ENCODE measurements around the gene HCN2. TPM values are rescaled to one million over a fixed set of nuclear protein-coding genes. Genes with fewer than 3 reads are reported as not detected.

The HCN2 gene
- total RNA-seq (10 to 100 TPM in 1 of 2 donors, 1 to 10 TPM in 1; 8.6 to 35.7 TPM), polyA plus RNA-seq (ENCODE audit: insufficient read length in 2 of 2) (10 to 100 TPM; 82.5 to 85.8 TPM)
- long read RNA-seq, donor 1, transcript HCN2-201 (8 exons, 3,408 nt) = major isoform, 22 of 22 reads
- long read RNA-seq, donor 1, partial matches to known transcripts = 0 of 22 reads
- long read RNA-seq, donor 1, other reads (novel, unspliced or antisense) = 0 of 22 reads
- long read RNA-seq, donor 2, transcript HCN2-201 (8 exons, 3,408 nt) = major isoform, 6 of 6 reads
- long read RNA-seq, donor 2, partial matches to known transcripts = 0 of 6 reads
- long read RNA-seq, donor 2, other reads (novel, unspliced or antisense) = 0 of 6 reads
- long read RNA-seq, donor 3, transcript HCN2-201 (8 exons, 3,408 nt) = major isoform, 10 of 10 reads
- long read RNA-seq, donor 3, partial matches to known transcripts = 0 of 10 reads
- long read RNA-seq, donor 3, other reads (novel, unspliced or antisense) = 0 of 10 reads
- long read RNA-seq, donor 4 = 0 reads

DNA sequence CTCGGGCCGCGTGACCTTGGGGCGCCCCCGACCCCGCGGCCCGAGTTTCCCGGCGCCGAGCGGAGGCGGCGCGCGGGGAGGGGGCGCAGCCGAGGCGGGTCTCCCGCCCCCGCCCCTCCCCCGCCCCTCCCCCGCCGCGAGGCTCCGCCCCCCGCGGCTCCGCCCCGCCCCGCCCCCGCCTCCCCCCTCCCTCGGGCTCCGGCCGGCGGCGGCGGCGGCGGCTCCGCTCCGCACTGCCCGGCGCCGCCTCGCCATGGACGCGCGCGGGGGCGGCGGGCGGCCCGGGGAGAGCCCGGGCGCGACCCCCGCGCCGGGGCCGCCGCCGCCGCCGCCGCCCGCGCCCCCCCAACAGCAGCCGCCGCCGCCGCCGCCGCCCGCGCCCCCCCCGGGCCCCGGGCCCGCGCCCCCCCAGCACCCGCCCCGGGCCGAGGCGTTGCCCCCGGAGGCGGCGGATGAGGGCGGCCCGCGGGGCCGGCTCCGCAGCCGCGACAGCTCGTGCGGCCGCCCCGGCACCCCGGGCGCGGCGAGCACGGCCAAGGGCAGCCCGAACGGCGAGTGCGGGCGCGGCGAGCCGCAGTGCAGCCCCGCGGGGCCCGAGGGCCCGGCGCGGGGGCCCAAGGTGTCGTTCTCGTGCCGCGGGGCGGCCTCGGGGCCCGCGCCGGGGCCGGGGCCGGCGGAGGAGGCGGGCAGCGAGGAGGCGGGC lies at the start of gene HCN2:
Gene HCN2 (plus strand): TSS at position 189 of the 703 bp plus-strand sequence. CDS start 65 bp downstream, at position 254.
- DNase-seq (ENCODE audit: low read depth in 4 of 6, low spot score in 6 of 6) = peak in 1 of 6 donors; percentile 32
- Histone ChIP-seq H3K36me3 (ENCODE audit: control insufficient read depth, insufficient read depth, low read length) (peaks cover 15% of the 10 kb centered on the region), H3K27me3 (ENCODE audit: control insufficient read depth, insufficient read depth, low read length) (peaks cover 25% of the 10 kb centered on the region), H3K4me3 (ENCODE audit: low read depth, low read length) (no peak within 1 kb of the TSS), H3K4me1 (ENCODE audit: control insufficient read depth, insufficient read depth, low read length) (peaks cover 34% of the 10 kb centered on the region), H3K9me3 (ENCODE audit: control insufficient read depth, insufficient read depth, low read length) (no peaks in the 10 kb centered on the region), H3K27ac (ENCODE audit: low read depth, low read length) (peak within 1 kb of the TSS; percentile 33)
- WGBS (ENCODE audit: insufficient coverage) = under 1% methylated on average over 95 of the region's 132 CpGs

DNA sequence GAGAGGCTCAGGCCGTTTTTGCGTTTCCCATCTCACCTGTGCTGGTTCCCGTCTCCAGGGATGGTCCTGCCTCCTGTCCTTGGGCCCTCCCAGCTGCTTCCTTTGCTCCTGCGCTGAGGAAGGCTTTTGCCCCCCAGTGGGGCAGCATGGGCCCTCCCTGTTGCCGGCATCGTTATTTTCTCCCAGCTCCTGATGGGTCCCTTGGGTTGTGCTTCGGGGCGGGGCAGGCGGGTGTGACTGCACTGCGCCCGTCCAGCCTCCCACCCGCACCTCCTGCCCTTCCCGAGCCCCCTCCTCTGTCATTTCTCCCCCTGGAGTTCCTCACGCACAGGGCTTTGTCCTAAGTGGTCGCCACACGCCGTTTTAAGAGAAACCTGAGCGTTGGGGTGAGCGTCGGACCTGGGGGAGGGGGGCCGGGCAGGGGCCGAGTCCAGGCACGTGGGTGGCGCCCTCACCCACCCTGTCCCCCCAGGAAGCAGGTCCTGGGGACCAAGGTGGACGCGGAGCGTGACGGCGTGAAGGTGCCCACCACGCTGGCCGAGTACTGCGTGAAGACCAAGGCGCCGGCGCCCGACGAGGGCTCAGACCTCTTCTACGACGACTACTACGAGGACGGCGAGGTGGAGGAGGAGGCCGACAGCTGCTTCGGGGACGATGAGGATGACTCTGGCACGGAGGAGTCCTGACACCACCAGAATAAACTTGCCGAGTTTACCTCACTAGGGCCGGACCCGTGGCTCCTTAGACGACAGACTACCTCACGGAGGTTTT lies 48.6 kb upstream of the HCN2 start:
- Histone ChIP-seq H3K4me1 (ENCODE audit: control insufficient read depth, insufficient read depth, low read length) (no peaks in the 10 kb centered on the region), H3K4me3 (ENCODE audit: low read depth, low read length) (no peak overlapping the region), H3K36me3 (ENCODE audit: control insufficient read depth, insufficient read depth, low read length) (peaks cover 77% of the 10 kb centered on the region), H3K9me3 (ENCODE audit: control insufficient read depth, insufficient read depth, low read length) (no peaks in the 10 kb centered on the region), H3K27me3 (ENCODE audit: control insufficient read depth, insufficient read depth, low read length) (no peaks in the 10 kb centered on the region), H3K27ac (ENCODE audit: low read depth, low read length) (no peak overlapping the region)
- WGBS (ENCODE audit: insufficient coverage) = 91% methylated on average over 46 of the region's 51 CpGs
- no peak for DNase-seq (ENCODE audit: low read depth in 4 of 6, low spot score in 6 of 6)

- WGBS (ENCODE audit: insufficient coverage) = 93% methylated on average over 22 of the region's 26 CpGs
- Histone ChIP-seq H3K4me3 (ENCODE audit: low read depth, low read length) (no peak overlapping the region), H3K4me1 (ENCODE audit: control insufficient read depth, insufficient read depth, low read length) (no peaks in the 10 kb centered on the region), H3K36me3 (ENCODE audit: control insufficient read depth, insufficient read depth, low read length) (peaks cover 70% of the 10 kb centered on the region), H3K27me3 (ENCODE audit: control insufficient read depth, insufficient read depth, low read length) (no peaks in the 10 kb centered on the region), H3K27ac (ENCODE audit: low read depth, low read length) (no peak overlapping the region), H3K9me3 (ENCODE audit: control insufficient read depth, insufficient read depth, low read length) (no peaks in the 10 kb centered on the region)
- no peak for DNase-seq (ENCODE audit: low read depth in 4 of 6, low spot score in 6 of 6)
Measured at GRCh38 chr19:541699-542098, 48.0 kb upstream of the HCN2 start.

- DNase-seq (ENCODE audit: low read depth in 4 of 6, low spot score in 6 of 6) = no peak
- 89% methylated on average over 34 of the region's 34 CpGs for WGBS (ENCODE audit: insufficient coverage)
- H3K27ac ChIP-seq (ENCODE audit: low read depth, low read length) = no peak overlapping the region
Measured at GRCh38 chr19:542173-542866, 47.4 kb upstream of the HCN2 start.

GRCh38 chr19:543910-544608 lies 45.6 kb upstream of the HCN2 start, which contains the start of gene GZMM:
TSS of gene GZMM (plus strand) at chr19:544053. CDS start at chr19:544072, 19 bp downstream.
- WGBS (ENCODE audit: insufficient coverage) = 65% methylated on average over 22 of the region's 31 CpGs
- Histone ChIP-seq H3K9me3 (ENCODE audit: control insufficient read depth, insufficient read depth, low read length) (no peaks in the 10 kb centered on the region), H3K4me3 (ENCODE audit: low read depth, low read length) (no peak within 1 kb of the TSS), H3K27me3 (ENCODE audit: control insufficient read depth, insufficient read depth, low read length) (no peaks in the 10 kb centered on the region), H3K36me3 (ENCODE audit: control insufficient read depth, insufficient read depth, low read length) (peaks cover 48% of the 10 kb centered on the region), H3K27ac (ENCODE audit: low read depth, low read length) (no peak within 1 kb of the TSS), H3K4me1 (ENCODE audit: control insufficient read depth, insufficient read depth, low read length) (no peaks in the 10 kb centered on the region)
- DNase-seq (ENCODE audit: low read depth in 4 of 6, low spot score in 6 of 6) = no peak

More at GRCh38 chr19:542173-542866, 47.4 kb upstream of the HCN2 start:
- Histone ChIP-seq H3K27me3 (ENCODE audit: control insufficient read depth, insufficient read depth, low read length) (no peaks in the 10 kb centered on the region), H3K4me3 (ENCODE audit: low read depth, low read length) (no peak overlapping the region), H3K4me1 (ENCODE audit: control insufficient read depth, insufficient read depth, low read length) (no peaks in the 10 kb centered on the region), H3K9me3 (ENCODE audit: control insufficient read depth, insufficient read depth, low read length) (no peaks in the 10 kb centered on the region), H3K36me3 (ENCODE audit: control insufficient read depth, insufficient read depth, low read length) (peaks cover 64% of the 10 kb centered on the region)

DNA sequence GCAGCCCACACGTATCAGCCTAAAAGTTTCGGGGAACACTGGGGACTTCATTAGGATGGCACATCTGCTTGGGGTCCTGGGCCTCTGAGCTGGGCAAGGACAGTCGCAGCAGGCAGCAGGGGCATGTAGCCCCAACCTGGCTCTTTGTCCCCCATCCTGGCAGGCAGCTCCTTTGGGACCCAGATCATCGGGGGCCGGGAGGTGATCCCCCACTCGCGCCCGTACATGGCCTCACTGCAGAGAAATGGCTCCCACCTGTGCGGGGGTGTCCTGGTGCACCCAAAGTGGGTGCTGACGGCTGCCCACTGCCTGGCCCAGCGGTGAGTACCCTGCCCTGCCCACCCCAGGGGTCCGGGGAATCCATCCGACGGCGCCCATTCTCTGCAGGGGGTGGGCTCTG lies 42.6 kb upstream of the HCN2 start:
- no peak overlapping the region for H3K4me3 ChIP-seq (ENCODE audit: low read depth, low read length)
- peaks cover 4% of the 10 kb centered on the region for H3K4me1 ChIP-seq (ENCODE audit: control insufficient read depth, insufficient read depth, low read length)
- no peak overlapping the region for H3K27ac ChIP-seq (ENCODE audit: low read depth, low read length)
- WGBS (ENCODE audit: insufficient coverage) = 90% methylated on average over 15 of the region's 15 CpGs
- no peaks in the 10 kb centered on the region for H3K27me3 ChIP-seq (ENCODE audit: control insufficient read depth, insufficient read depth, low read length)
- no peaks in the 10 kb centered on the region for H3K9me3 ChIP-seq (ENCODE audit: control insufficient read depth, insufficient read depth, low read length)
- H3K36me3 ChIP-seq (ENCODE audit: control insufficient read depth, insufficient read depth, low read length) = peaks cover 26% of the 10 kb centered on the region
- DNase-seq (ENCODE audit: low read depth in 4 of 6, low spot score in 6 of 6) = no peak

DNA sequence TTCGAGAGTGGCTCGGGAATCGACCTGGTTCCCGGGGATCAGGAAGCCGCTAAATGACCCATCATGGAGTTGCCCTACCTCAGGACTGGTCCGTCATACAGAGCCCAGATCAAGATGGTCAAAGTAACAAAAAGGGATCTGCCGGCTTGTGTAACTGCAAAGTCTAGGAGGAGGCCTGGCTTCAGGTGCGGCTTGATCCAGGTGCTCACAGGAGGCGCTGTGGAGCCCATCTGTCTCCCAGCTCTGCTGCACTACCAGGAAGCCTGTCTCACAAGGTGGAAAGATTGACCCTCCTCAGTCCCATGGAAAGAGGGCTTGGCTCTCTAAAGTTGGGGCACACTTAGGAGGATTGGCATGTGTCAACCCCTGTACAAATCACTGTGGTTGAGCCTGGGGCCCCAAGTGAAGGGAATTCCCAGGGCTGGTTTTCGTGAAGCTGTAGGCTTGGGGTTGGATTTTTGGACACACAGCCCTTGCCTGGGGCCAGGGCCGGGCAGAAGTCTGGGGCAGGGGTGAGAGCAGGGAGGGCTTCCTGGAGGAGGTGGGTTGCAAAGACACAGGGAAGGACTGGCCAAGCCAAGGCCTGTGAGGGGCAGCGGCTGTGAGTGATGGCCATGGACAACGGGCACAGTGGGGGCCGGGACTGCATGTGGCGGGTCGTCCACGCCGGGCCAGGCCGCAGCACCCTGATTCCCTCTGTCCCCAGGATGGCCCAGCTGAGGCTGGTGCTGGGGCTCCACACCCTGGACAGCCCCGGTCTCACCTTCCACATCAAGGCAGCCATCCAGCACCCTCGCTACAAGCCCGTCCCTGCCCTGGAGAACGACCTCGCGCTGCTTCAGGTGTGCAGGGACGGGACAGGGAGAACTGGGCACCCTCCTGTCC lies 41.6 kb upstream of the HCN2 start:
- Histone ChIP-seq H3K27me3 (ENCODE audit: control insufficient read depth, insufficient read depth, low read length) (no peaks in the 10 kb centered on the region), H3K27ac (ENCODE audit: low read depth, low read length) (no peak overlapping the region), H3K36me3 (ENCODE audit: control insufficient read depth, insufficient read depth, low read length) (peaks cover 16% of the 10 kb centered on the region), H3K4me3 (ENCODE audit: low read depth, low read length) (no peak overlapping the region), H3K9me3 (ENCODE audit: control insufficient read depth, insufficient read depth, low read length) (no peaks in the 10 kb centered on the region), H3K4me1 (ENCODE audit: control insufficient read depth, insufficient read depth, low read length) (peaks cover 4% of the 10 kb centered on the region)
- whole genome bisulfite sequencing (ENCODE audit: insufficient coverage) = 84% methylated on average over 20 of the region's 26 CpGs
- DNase-seq (ENCODE audit: low read depth in 4 of 6, low spot score in 6 of 6) = no peak
